A549 (cell line): ENCODE data around the gene PRR3. TPM values are rescaled to one million over a fixed set of nuclear protein-coding genes. Genes with fewer than 3 reads are reported as not detected.

Source experiments
- ATAC-seq, 2 experiments: fragments of 200-7000 bp in 1 of 2; fragments of >200 bp in 1 of 2; cut with Nextera tagmentation in 1 of 2; cut with Tn5 transposase in 1 of 2; 3 replicates each; pipeline versions ENCODE4 v1.8.0 to v1.9.1; 2018 to 2020; ENCODE audit warnings: mild to moderate bottlenecking in 1 of 2, moderate library complexity in 1 of 2
- CTCF ChIA-PET: fragments of 300-600 bp; sonication (Branson Sonifier 250); formaldehyde crosslinking; extraction: SDS; loops from one replicate; lab custom pipeline; 2021; ENCODE audit warnings: antibody characterized with exemption, inconsistent platforms; lab: Yijun Ruan, JAX
- POLR2A ChIA-PET: fragments of 350-600 bp; formaldehyde crosslinking; extraction: SDS; loops from one replicate; lab custom pipeline; 2021; ENCODE audit warnings: antibody characterized with exemption, inconsistent platforms; lab: Yijun Ruan, JAX
- DNase-seq, 2 experiments: peaks; one replicate each; pipeline versions ENCODE4 v3.0.0 to v3.0.0-alpha.2; 2011 to 2016; ENCODE audit warnings: low read depth in 1 of 2, low spot score in 1 of 2
- FAIRE-seq: peaks from 2 replicates; lab custom pipeline; 2011; peaks lifted over from hg19 to GRCh38; lab: Jason Lieb, UNC
- H3K27ac ChIP-seq, 2 experiments: fragments of >200 bp; sonication (Bioruptor Twin); formaldehyde crosslinking; 3 replicates each; pipeline ENCODE4 v1.5.1; 2016 to 2017
- H3K4me1 ChIP-seq: fragments of >200 bp; sonication (Bioruptor Twin); formaldehyde crosslinking; 3 replicates; pipeline ENCODE4 v1.6.1; 2016
- H3K4me2 ChIP-seq: fragments of >200 bp; sonication (Bioruptor Twin); formaldehyde crosslinking; 3 replicates; pipeline ENCODE4 v1.6.1; 2016
- H3K4me3 ChIP-seq: fragments of >200 bp; sonication (Bioruptor Twin); formaldehyde crosslinking; 3 replicates; pipeline ENCODE4 v1.5.1; 2016
- H3K9me3 ChIP-seq: fragments of >200 bp; sonication (Bioruptor Twin); formaldehyde crosslinking; 3 replicates; pipeline ENCODE4 v1.6.1; 2016
- BHLHE40 ChIP-seq: IDR thresholded peaks from 2 replicates; pipeline ENCODE4 v1.6.1; 2012; ENCODE audit warnings: low read depth, low read length, inconsistent platforms
- CBX2 ChIP-seq: fragments of 200-600 bp; sonication (generic); IDR thresholded peaks from 2 replicates; pipeline ENCODE4 v1.6.1; 2016; ENCODE audit warnings: low read depth, mild to moderate bottlenecking, borderline replicate concordance
- ESRRA ChIP-seq: fragments of 150-350 bp; IDR thresholded peaks from 2 replicates; pipeline ENCODE4 v1.6.1; 2014; ENCODE audit warnings: mild to moderate bottlenecking, low read length, borderline replicate concordance
- FOSL2 ChIP-seq, 2 experiments: fragments of 450-650 bp in 1 of 2; fragments of >200 bp in 1 of 2; sonication (Bioruptor Twin) in 1 of 2; formaldehyde crosslinking; IDR thresholded peaks; 2 replicates each; pipeline versions ENCODE4 v1.5.0 to v1.6.1; 2016 to 2020; ENCODE audit warnings: mild to moderate bottlenecking in 1 of 2, moderate library complexity in 1 of 2
- FOXS1 ChIP-seq: fragments of 250-450 bp; sonication (Bioruptor Pico); IDR thresholded peaks from 2 replicates; pipeline ENCODE4 v1.5.0; 2020; ENCODE audit warnings: mild to moderate bottlenecking, moderate library complexity
- GATA3 ChIP-seq: IDR thresholded peaks from 2 replicates; pipeline ENCODE4 v1.6.1; 2012; ENCODE audit warnings: borderline replicate concordance
- HDAC2 ChIP-seq: fragments of 200-600 bp; sonication (generic); IDR thresholded peaks from 2 replicates; pipeline ENCODE4 v1.6.1; 2016
- HEYL ChIP-seq: fragments of 250-450 bp; sonication (Bioruptor Pico); IDR thresholded peaks from 2 replicates; pipeline ENCODE4 v1.8.0; 2021; ENCODE audit warnings: mild to moderate bottlenecking, moderate library complexity
- HOXB13 ChIP-seq: fragments of 250-450 bp; sonication (Bioruptor Pico); IDR thresholded peaks from 2 replicates; pipeline ENCODE4 v1.5.0; 2020; ENCODE audit warnings: low read depth, mild to moderate bottlenecking, moderate library complexity
- HOXB5 ChIP-seq: fragments of 250-450 bp; sonication (Bioruptor Pico); IDR thresholded peaks from 2 replicates; pipeline ENCODE4 v1.5.0; 2020; ENCODE audit warnings: mild to moderate bottlenecking, moderate library complexity
- KDM5A ChIP-seq: fragments of 200-600 bp; sonication (generic); IDR thresholded peaks from 2 replicates; pipeline ENCODE4 v1.6.1; 2016; ENCODE audit warnings: antibody characterized with exemption, mild to moderate bottlenecking
- MAZ ChIP-seq: fragments of 150-350 bp; IDR thresholded peaks from 2 replicates; pipeline ENCODE4 v1.6.1; 2014; ENCODE audit warnings: antibody characterized with exemption, low read depth, low read length, borderline replicate concordance
- MYC ChIP-seq: IDR thresholded peaks from 2 replicates; pipeline ENCODE4 v1.6.1; 2012; ENCODE audit warnings: mild to moderate bottlenecking, inconsistent platforms, low read length, improper control_type of control experiment, borderline replicate concordance
- PHF8 ChIP-seq: fragments of 200-600 bp; sonication (generic); IDR thresholded peaks from 2 replicates; pipeline ENCODE4 v1.6.1; 2016; ENCODE audit warnings: low read depth, mild to moderate bottlenecking, antibody characterized with exemption, moderate library complexity, borderline replicate concordance
- POLR2A ChIP-seq: IDR thresholded peaks from 2 replicates; pipeline ENCODE4 v1.6.1; 2012; ENCODE audit warnings: mild to moderate bottlenecking, low read length
- RAD21 ChIP-seq, 2 experiments: fragments of >200 bp in 1 of 2; sonication (Bioruptor Twin) in 1 of 2; formaldehyde crosslinking in 1 of 2; IDR thresholded peaks in 1 of 2; conservative IDR thresholded peaks in 1 of 2; 2 replicates in 1 of 2; 3 replicates in 1 of 2; pipeline ENCODE4 v1.6.1; 2012 to 2018; ENCODE audit warnings: inconsistent platforms in 1 of 2
- RFX5 ChIP-seq: fragments of 450-650 bp; IDR thresholded peaks from 2 replicates; pipeline ENCODE4 v1.7.1; 2014; ENCODE audit warnings: antibody characterized with exemption, mild to moderate bottlenecking, moderate library complexity
- RNF2 ChIP-seq: fragments of 200-600 bp; sonication (generic); IDR thresholded peaks from 2 replicates; pipeline ENCODE4 v1.6.1; 2016; ENCODE audit warnings: low read depth, mild to moderate bottlenecking, antibody characterized with exemption, moderate library complexity, borderline replicate concordance
- SREBF2 ChIP-seq: fragments of 450-650 bp; IDR thresholded peaks from 2 replicates; pipeline ENCODE4 v1.6.1; 2014; ENCODE audit warnings: mild to moderate bottlenecking, moderate library complexity
- ZNF302 ChIP-seq: fragments of 250-450 bp; sonication (Bioruptor Pico); IDR thresholded peaks from 2 replicates; pipeline ENCODE4 v1.9.0; 2021; ENCODE audit warnings: inconsistent platforms, mild to moderate bottlenecking, moderate library complexity
- WGBS: methylation state at CpG from one replicate; pipeline ENCODE4 v1.1.6; 2017; ENCODE audit errors: missing lambda C conversion rate; 5-methylcytosine and 5-hydroxymethylcytosine counted together
- polyA plus RNA-seq, 4 experiments: library from polyadenylated mRNA; depleted of rRNA in 3 of 4; stranded (reverse); fragments of >200 nt; fragmentation: RNase III in 1 of 4; extraction: RNeasy Plus Mini Kit Qiagen cat#74134 plus additional on column Dnase treatment in 1 of 4; gene quantifications; 2 replicates in 3 of 4; 3 replicates in 1 of 4; pipeline ENCODE4 v1.2.3, GENCODE V29; 2011 to 2017
- TF ChIP-seq, protein P1 (sequence below): IDR thresholded peaks from 2 replicates; pipeline ENCODE4 v1.6.1; 2012; ENCODE audit warnings: low read depth, borderline replicate concordance
- TF ChIP-seq, protein P2 (sequence below): IDR thresholded peaks from 2 replicates; pipeline ENCODE4 v1.6.1; 2012
- TF ChIP-seq, protein P3 (sequence below): fragments of >200 bp; sonication (Bioruptor Twin); formaldehyde crosslinking; IDR thresholded peaks from 3 replicates; pipeline ENCODE4 v1.6.1; 2016

PRR3 gene
- polyA plus RNA-seq, 2 of the 4 experiments (the other 2 are of a cell fraction), result 13.8 to 24.1 TPM

DNA sequence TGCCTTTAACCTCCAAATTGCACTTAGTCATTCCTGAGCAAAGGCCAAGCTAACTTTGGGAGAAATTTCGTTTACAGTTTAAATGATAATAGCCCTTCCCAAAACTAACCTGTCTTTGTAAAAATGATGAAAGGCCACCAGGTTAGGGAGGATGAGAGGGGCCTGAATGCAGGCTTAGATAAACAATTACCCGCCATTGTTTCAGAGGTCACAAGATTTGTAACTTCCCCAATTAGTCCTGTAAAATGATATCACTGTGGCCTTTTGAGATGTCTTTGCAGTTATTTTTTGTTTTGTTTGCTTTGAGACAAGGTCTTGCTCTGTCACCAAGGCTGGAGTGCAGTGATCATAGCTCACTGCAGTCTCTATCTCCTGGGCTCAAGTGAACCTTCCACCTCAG lies 27.1 kb upstream of the PRR3 start:
- TF ChIP-seq, protein P1, sequence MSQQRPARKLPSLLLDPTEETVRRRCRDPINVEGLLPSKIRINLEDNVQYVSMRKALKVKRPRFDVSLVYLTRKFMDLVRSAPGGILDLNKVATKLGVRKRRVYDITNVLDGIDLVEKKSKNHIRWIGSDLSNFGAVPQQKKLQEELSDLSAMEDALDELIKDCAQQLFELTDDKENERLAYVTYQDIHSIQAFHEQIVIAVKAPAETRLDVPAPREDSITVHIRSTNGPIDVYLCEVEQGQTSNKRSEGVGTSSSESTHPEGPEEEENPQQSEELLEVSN, result no peak
- no peak for TF ChIP-seq RNF2
- ATAC-seq, result no peak
- no peak for DNase-seq
- ChIA-PET POLR2A (no interaction called here), CTCF (interaction anchor here (0.8 to 9.8 kb wide), 6 partner anchors 9 to 45 kb away, joined by 3 to 117 read pairs (median 4); no protein-coding TSS in a partner anchor)
- Histone ChIP-seq H3K4me3 (no peak overlapping the region), H3K27ac (no peak overlapping the region), H3K9me3 (no peaks in the 10 kb centered on the region), H3K4me2 (no peak overlapping the region), H3K4me1 (peaks cover 5% of the 10 kb centered on the region; the same call in 2 of the 3 replicates)
- FAIRE-seq, result no peak
- WGBS, result 55% methylated on average over 2 of the region's 2 CpGs

DNA sequence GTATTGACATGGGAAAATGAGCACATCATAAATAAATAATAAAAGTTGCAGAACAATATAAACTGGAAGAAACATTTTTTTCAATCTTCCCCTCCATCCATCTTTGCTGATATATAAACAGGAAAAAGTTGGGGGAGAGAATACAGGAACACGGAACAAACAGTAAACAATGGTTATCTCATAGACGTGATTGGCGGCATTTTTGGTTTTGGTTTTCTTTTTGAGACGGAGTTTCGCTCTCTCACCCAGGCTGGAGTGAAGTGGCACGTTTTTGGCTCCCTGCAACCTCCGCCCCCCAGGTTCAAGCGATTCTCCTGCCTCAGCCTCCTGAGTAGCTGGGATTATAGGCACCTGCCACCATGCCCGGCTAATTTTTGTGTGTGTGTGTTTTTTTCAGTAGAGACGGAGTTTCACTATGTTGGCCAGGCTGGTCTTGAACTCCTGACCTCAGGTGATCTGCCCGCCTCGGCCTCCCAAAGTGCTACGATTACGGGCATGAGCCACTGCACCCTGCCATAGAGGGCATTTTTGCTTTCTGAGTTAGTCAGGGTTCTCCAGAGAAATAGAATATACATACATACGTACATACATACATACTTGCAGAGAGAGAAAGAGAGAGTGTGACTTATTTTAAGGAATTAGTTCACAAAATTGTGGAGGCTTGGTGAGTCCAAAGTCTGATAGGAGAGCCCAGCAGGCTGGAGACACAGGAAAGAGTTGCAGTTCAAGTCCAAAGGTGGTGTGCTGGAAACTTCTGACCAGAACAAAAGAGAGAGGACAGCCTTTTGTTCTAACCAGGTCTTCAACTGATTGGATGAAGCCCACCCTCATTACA lies 23.4 kb upstream of the PRR3 start:
- ATAC-seq (no peak), DNase-seq (no peak), FAIRE-seq (no peak)
- no peaks in the 10 kb centered on the region for H3K4me1 ChIP-seq
- ChIA-PET CTCF (interaction anchor here (0.7 to 9.8 kb wide), 5 partner anchors 9 to 49 kb away, joined by 5 to 117 read pairs (median 17); no protein-coding TSS in a partner anchor), POLR2A (no interaction called here)
- H3K4me3 ChIP-seq, result no peak overlapping the region
- no peak overlapping the region for H3K4me2 ChIP-seq
- no peaks in the 10 kb centered on the region for H3K9me3 ChIP-seq
- H3K27ac ChIP-seq, result no peak overlapping the region
- TF ChIP-seq FOXS1 (CRISPR knock-in tag), result no peak
- TF ChIP-seq GATA3, result no peak
- no peak for TF ChIP-seq SREBF2
- no peak for TF ChIP-seq PHF8
- no peak for TF ChIP-seq RNF2
- TF ChIP-seq MAZ, result no peak
- TF ChIP-seq FOSL2 (IDR thresholded peaks at IDR 0.05), result no peak
- TF ChIP-seq FOSL2 (CRISPR knock-in tag; IDR thresholded peaks at IDR 0.05), result no peak
- no peak for TF ChIP-seq RAD21 (conservative IDR thresholded peaks at IDR 0.05 in 1 of 2, IDR thresholded peaks at IDR 0.05 in 1 of 2)
- TF ChIP-seq POLR2A, result no peak
- no peak for TF ChIP-seq HOXB13
- TF ChIP-seq MYC, result no peak
- TF ChIP-seq CBX2, result no peak
- no peak for TF ChIP-seq ESRRA
- no peak for TF ChIP-seq HDAC2
- no peak for TF ChIP-seq ZNF302 (CRISPR knock-in tag)
- TF ChIP-seq, protein P1, result no peak
- TF ChIP-seq, protein P2, sequence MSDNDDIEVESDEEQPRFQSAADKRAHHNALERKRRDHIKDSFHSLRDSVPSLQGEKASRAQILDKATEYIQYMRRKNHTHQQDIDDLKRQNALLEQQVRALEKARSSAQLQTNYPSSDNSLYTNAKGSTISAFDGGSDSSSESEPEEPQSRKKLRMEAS, result no peak
- no peak for TF ChIP-seq RFX5
- TF ChIP-seq, protein P3, sequence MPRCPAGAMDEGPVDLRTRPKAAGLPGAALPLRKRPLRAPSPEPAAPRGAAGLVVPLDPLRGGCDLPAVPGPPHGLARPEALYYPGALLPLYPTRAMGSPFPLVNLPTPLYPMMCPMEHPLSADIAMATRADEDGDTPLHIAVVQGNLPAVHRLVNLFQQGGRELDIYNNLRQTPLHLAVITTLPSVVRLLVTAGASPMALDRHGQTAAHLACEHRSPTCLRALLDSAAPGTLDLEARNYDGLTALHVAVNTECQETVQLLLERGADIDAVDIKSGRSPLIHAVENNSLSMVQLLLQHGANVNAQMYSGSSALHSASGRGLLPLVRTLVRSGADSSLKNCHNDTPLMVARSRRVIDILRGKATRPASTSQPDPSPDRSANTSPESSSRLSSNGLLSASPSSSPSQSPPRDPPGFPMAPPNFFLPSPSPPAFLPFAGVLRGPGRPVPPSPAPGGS, result no peak
- WGBS, result 74% methylated on average over 15 of the region's 15 CpGs

DNA sequence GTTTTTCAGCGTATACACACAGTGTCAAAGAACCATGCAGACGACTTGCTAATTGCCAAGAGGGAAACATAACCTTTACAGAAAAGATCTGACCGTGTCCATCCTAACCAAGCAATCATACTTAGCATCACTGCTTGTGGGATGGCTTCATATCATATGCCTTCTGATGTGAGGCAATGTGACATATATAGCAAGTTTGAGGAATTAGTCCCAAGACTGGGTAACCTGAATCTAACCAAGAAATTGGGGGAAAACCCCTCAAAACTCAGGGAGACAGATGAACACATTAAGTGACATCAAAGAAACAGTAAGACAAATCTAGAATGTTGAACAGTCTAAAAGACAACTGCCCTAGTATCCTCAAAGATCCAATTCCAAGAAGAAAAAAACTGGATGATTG lies 19.2 kb upstream of the PRR3 start:
- DNase-seq (no peak), ATAC-seq (no peak), FAIRE-seq (no peak)
- POLR2A ChIA-PET, result no interaction called here
- 41% methylated on average over 3 of the region's 3 CpGs for WGBS
- Histone ChIP-seq H3K9me3 (no peaks in the 10 kb centered on the region), H3K4me2 (no peak overlapping the region), H3K4me3 (no peak overlapping the region), H3K4me1 (no peaks in the 10 kb centered on the region), H3K27ac (no peak overlapping the region)
- CTCF ChIA-PET, result interaction anchor here (0.6 to 16.0 kb wide), 4 partner anchors 10 to 61 kb away, joined by 3 to 320 read pairs (median 4); no protein-coding TSS in a partner anchor
- no peak for TF ChIP-seq HOXB5 (CRISPR knock-in tag)
- TF ChIP-seq KDM5A, result no peak
- TF ChIP-seq HEYL, result no peak
- no peak for TF ChIP-seq RFX5
- TF ChIP-seq RNF2, result no peak
- no peak for TF ChIP-seq BHLHE40
- no peak for TF ChIP-seq POLR2A
- TF ChIP-seq HOXB13, result no peak
